ENCODE data around the gene MX2. TPM values are rescaled to one million over a fixed set of nuclear protein-coding genes. Genes with fewer than 3 reads are reported as not detected.
A peak's percentile ranks its signal among the peaks of the same experiment; 100 is the strongest.

The MX2 gene
- total and polyA plus RNA-seq, 2 donors (not counting 1 experiment from before 2014, with no cell fraction given), result 51.2 to 64.3 TPM

GRCh38 chr21:41315726-41316125, 46.1 kb upstream of the MX2 start:
- Histone ChIP-seq H4K20me1 (ENCODE audit: control insufficient read depth, insufficient read depth, low read length, poor library complexity, severe bottlenecking) (no peaks in the 10 kb centered on the region), H2AFZ (ENCODE audit: insufficient read depth, low read depth, low read length, poor library complexity, severe bottlenecking) (no peak overlapping the region), H3K27ac (ENCODE audit: low read length in 2 of 2) (no peak overlapping the region), H3K4me2 (replicated peaks; ENCODE audit: low read depth, low read length, poor library complexity, severe bottlenecking) (no peak overlapping the region), H3K4me1 (ENCODE audit: control insufficient read depth in 2 of 2, insufficient read depth in 2 of 2, low read length in 2 of 2) (peaks cover 9 to 15% of the 10 kb centered on the region in 2 donors), H3K36me3 (replicated peaks in 1 of 2; ENCODE audit: control extremely low read depth in 1 of 2, control insufficient read depth in 1 of 2, extremely low read depth in 1 of 2, insufficient read depth in 2 of 2, low read length in 1 of 2) (no peaks in the 10 kb centered on the region), H3K4me3 (ENCODE audit: control extremely low read depth in 1 of 5, extremely low read depth in 1 of 5, insufficient read depth in 1 of 5, low read depth in 2 of 5, low read length in 4 of 5) (no peak overlapping the region), H3K9ac (ENCODE audit: low read length) (no peak overlapping the region), H3K27me3 (replicated peaks in 1 of 4; ENCODE audit: control extremely low read depth in 1 of 4, control insufficient read depth in 3 of 4, insufficient read depth in 4 of 4, low read length in 3 of 4) (peaks cover 0 to 42% (median 16%) of the 10 kb centered on the region in 4 experiments), H3K79me2 (ENCODE audit: control insufficient read depth, insufficient read depth, low read length) (no peaks in the 10 kb centered on the region), H3K9me3 (ENCODE audit: control extremely low read depth in 1 of 3, control insufficient read depth in 2 of 3, insufficient read depth in 1 of 3, low read length in 2 of 3) (no peaks in the 10 kb centered on the region)
- H3K4me1 Mint-ChIP-seq, result peaks cover 5% of the 10 kb centered on the region
- peak overlapping the region; percentile 29 for H3K4me3 Mint-ChIP-seq
- intact Hi-C loops (cut with micrococcal nuclease), result loop anchor here (2.0 kb wide), 1 partner anchor 23 kb away; no protein-coding TSS in a partner anchor
- no peak overlapping the region for H3K27ac Mint-ChIP-seq
- no peak for ATAC-seq (ENCODE audit: low read depth)
- ChIA-PET POLR2A (no interaction called here), CTCF (no interaction called here)
- no peak for TF ChIP-seq EZH2 (IDR thresholded peaks at IDR 0.05; ENCODE audit: borderline replicate concordance, insufficient read depth, low read depth, low read length, poor library complexity, severe bottlenecking)
- H3K9me3 Mint-ChIP-seq (ENCODE audit: insufficient read depth), result no peaks in the 10 kb centered on the region
- WGBS (ENCODE audit: insufficient coverage), result 96% methylated on average over 5 of the region's 6 CpGs
- DNase-seq, result no peak
- peaks cover 49% of the 10 kb centered on the region for H3K27me3 Mint-ChIP-seq

DNA sequence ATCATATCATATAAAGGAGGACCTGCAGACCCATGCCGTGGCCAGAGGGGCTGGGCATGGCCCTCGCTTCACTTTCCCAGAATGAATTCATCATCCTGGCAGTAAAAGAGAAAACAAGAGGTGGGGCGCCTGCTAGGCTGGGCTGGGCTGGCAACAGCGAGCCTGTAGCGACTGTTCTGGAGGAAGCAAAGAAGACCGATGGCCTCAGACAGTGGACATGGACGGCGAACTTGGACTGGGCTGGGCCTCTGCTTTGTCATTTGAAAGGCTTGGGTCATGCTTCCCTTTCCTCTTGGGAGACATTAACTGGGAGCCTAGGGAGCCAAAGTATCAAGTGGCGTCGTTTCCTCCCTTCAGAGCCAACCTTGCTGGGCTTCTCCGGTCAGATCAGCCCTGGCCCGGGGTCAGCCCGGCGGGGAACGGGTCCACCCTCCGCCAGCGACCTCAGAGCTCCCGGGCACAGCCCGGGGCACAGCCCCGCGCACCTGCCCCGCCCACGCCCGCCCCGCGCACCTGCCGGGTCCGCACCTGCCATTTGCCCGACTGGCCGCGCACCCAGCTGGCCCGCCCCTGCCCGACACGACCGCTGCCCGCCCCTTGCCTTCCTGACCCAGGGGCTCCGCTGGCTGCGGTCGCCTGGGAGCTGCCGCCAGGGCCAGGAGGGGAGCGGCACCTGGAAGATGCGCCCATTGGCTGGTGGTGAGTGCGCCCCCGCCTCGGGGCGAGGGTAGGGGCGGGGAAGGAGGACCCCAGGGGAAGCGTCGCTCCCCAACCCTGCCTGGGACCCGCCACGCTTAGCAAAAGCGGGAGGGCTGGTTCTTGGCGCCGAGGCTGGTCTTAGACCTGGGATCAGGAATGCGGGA, 45.4 kb upstream of the MX2 start, which contains the start of gene FAM3B:
FAM3B (plus strand) TSS at position 602 of the 863 bp plus-strand sequence; CDS start at position 681, 79 bp downstream.
- no peaks in the 10 kb centered on the region for H3K9me3 Mint-ChIP-seq (ENCODE audit: insufficient read depth)
- peak within 1 kb of the TSS; percentile 16 for H3K27ac Mint-ChIP-seq
- H3K4me3 ChIP-seq (ENCODE audit: control extremely low read depth in 1 of 5, extremely low read depth in 1 of 5, insufficient read depth in 1 of 5, low read depth in 2 of 5, low read length in 4 of 5), result peak within 1 kb of the TSS in 3 of 5 experiments; percentile 15 to 26 (median 25)
- peaks cover 0 to 40% (median 16%) of the 10 kb centered on the region in 4 experiments for H3K27me3 ChIP-seq (replicated peaks in 1 of 4; ENCODE audit: control extremely low read depth in 1 of 4, control insufficient read depth in 3 of 4, insufficient read depth in 4 of 4, low read length in 3 of 4)
- CTCF ChIA-PET, result no interaction called here
- H3K4me2 ChIP-seq (replicated peaks; ENCODE audit: low read depth, low read length, poor library complexity, severe bottlenecking), result peak within 1 kb of the TSS; percentile 72
- H3K79me2 ChIP-seq (ENCODE audit: control insufficient read depth, insufficient read depth, low read length), result no peaks in the 10 kb centered on the region
- H3K9me3 ChIP-seq (ENCODE audit: control extremely low read depth in 1 of 3, control insufficient read depth in 2 of 3, insufficient read depth in 1 of 3, low read length in 2 of 3), result no peaks in the 10 kb centered on the region
- no peak within 1 kb of the TSS for H3K27ac ChIP-seq (ENCODE audit: low read length in 2 of 2)
- H3K4me3 Mint-ChIP-seq, result peak within 1 kb of the TSS; percentile 57
- no peaks in the 10 kb centered on the region for H4K20me1 ChIP-seq (ENCODE audit: control insufficient read depth, insufficient read depth, low read length, poor library complexity, severe bottlenecking)
- DNase-seq (no peak), ATAC-seq (ENCODE audit: low read depth) (peak; percentile 24)
- peak within 1 kb of the TSS; percentile 34 for H2AFZ ChIP-seq (ENCODE audit: insufficient read depth, low read depth, low read length, poor library complexity, severe bottlenecking)
- no peak for TF ChIP-seq CTCF (IDR thresholded peaks at IDR 0.05)
- TF ChIP-seq EZH2 (IDR thresholded peaks at IDR 0.05; ENCODE audit: borderline replicate concordance, insufficient read depth, low read depth, low read length, poor library complexity, severe bottlenecking), result no peak
- no peaks in the 10 kb centered on the region for H3K36me3 ChIP-seq (replicated peaks in 1 of 2; ENCODE audit: control extremely low read depth in 1 of 2, control insufficient read depth in 1 of 2, extremely low read depth in 1 of 2, insufficient read depth in 2 of 2, low read length in 1 of 2)
- POLR2A ChIA-PET, result no interaction called here
- peaks cover 10 to 15% of the 10 kb centered on the region in 2 donors for H3K4me1 ChIP-seq (ENCODE audit: control insufficient read depth in 2 of 2, insufficient read depth in 2 of 2, low read length in 2 of 2)
- intact Hi-C loops (cut with micrococcal nuclease), result no loop called here
- H3K9ac ChIP-seq (ENCODE audit: low read length), result peak within 1 kb of the TSS; percentile 31
- H3K4me1 Mint-ChIP-seq, result peaks cover 5% of the 10 kb centered on the region
- WGBS (ENCODE audit: insufficient coverage), result 11% methylated on average over 55 of the region's 55 CpGs
- peaks cover 46% of the 10 kb centered on the region for H3K27me3 Mint-ChIP-seq

All from B cell (primary cell).